ENCODE data around the gene LRG1. TPM values are rescaled to one million over a fixed set of nuclear protein-coding genes. Genes with fewer than 3 reads are reported as not detected.

The LRG1 gene
- total and polyA plus RNA-seq, 9 of the 15 experiments (the other 6 are each of a cell fraction or from before 2014, with no cell fraction given), result 1.5 to 11.9 (median 8.7) TPM

- DNase-seq (ENCODE audit: extremely low read depth in 1 of 4, low spot score in 3 of 4), result no peak
- ChIA-PET POLR2A (interaction anchor here (0.7 kb wide), 1 partner anchor 57 kb away, joined by 3 read pairs; no protein-coding TSS in a partner anchor), CTCF (ENCODE audit: low intra/inter-chr PET ratio) (no interaction called here)
- no peaks in the 10 kb centered on the region for H3K36me3 ChIP-seq (ENCODE audit: control insufficient read depth, insufficient read depth, low read length)
- H3K27ac ChIP-seq (ENCODE audit: extremely low read depth, low read depth, low read length), result no peak overlapping the region
- no peaks in the 10 kb centered on the region for H3K9me1 ChIP-seq (ENCODE audit: control insufficient read depth, insufficient read depth, low read length)
- peaks cover 28 to 62% of the 10 kb centered on the region in 2 experiments for H3K4me1 ChIP-seq (replicated peaks in 1 of 2; ENCODE audit: control insufficient read depth in 2 of 2, insufficient read depth in 2 of 2, low read length in 2 of 2)
- 42% methylated on average over 10 of the region's 11 CpGs for WGBS (ENCODE audit: insufficient coverage, low coverage, missing lambda C conversion rate)
- H3K9ac ChIP-seq (ENCODE audit: insufficient read depth in 1 of 2, low read depth in 2 of 2, low read length in 2 of 2), result no peak overlapping the region
- intact Hi-C loops (cut with micrococcal nuclease), result no loop called here
- no peak overlapping the region for H3K4me2 ChIP-seq (ENCODE audit: insufficient read depth, low read length)
- BruUV-seq (replicated peaks), result no TSS peak
- no peak for ATAC-seq
- no peak overlapping the region for H2AFZ ChIP-seq (ENCODE audit: low read depth, low read length)
- H3K4me3 ChIP-seq, result no peak overlapping the region
- no peaks in the 10 kb centered on the region for H3K79me2 ChIP-seq (ENCODE audit: control insufficient read depth, insufficient read depth, low read length)
- H3K27me3 ChIP-seq (ENCODE audit: control insufficient read depth in 2 of 2, insufficient read depth in 2 of 2, low read length in 2 of 2), result no peaks in the 10 kb centered on the region
- FAIRE-seq, result no peak
- in situ Hi-C loops (cut with MboI), result loop anchor here (5.0 to 10.0 kb wide), 2 partner anchors 59 to 216 kb away; partner anchors contain the start of genes FEM1A and TNFAIP8L1
- H3K9me3 ChIP-seq (replicated peaks; ENCODE audit: control insufficient read depth, insufficient read depth, low read depth, low read length), result no peaks in the 10 kb centered on the region
- H4K20me1 ChIP-seq (replicated peaks; ENCODE audit: control insufficient read depth, insufficient read depth, low read length), result peaks cover 4% of the 10 kb centered on the region
- TF ChIP-seq ZNF197 (CRISPR knock-in tag; IDR thresholded peaks at IDR 0.05; ENCODE audit: low read depth) (no peak), BRD9 (IDR thresholded peaks at IDR 0.05; ENCODE audit: low read depth, partially characterized antibody) (no peak), ZFP36 (IDR thresholded peaks at IDR 0.05; ENCODE audit: low read depth, low read length, partially characterized antibody) (peak; percentile 92), CTBP1 (IDR thresholded peaks at IDR 0.05; ENCODE audit: borderline replicate concordance) (peak; percentile 62; the same call in 1 of the 2 replicates), ZNF780A (CRISPR knock-in tag; IDR thresholded peaks at IDR 0.05) (no peak), TCFL5 (CRISPR knock-in tag; conservative IDR thresholded peaks at IDR 0.05) (no peak), ZBTB11 (CRISPR knock-in tag; IDR thresholded peaks at IDR 0.05) (no peak), SREBF2 (CRISPR knock-in tag; IDR thresholded peaks at IDR 0.05) (no peak), ZNF274 (IDR thresholded peaks at IDR 0.05; ENCODE audit: borderline replicate concordance, low read depth, low read length) (no peak), PPARD (CRISPR knock-in tag; IDR thresholded peaks at IDR 0.05) (no peak), HNRNPLL (IDR thresholded peaks at IDR 0.05; ENCODE audit: low read depth, low read length, poor library complexity, severe bottlenecking) (no peak), ZC3H8 (IDR thresholded peaks at IDR 0.05) (no peak), ZBTB34 (CRISPR knock-in tag; IDR thresholded peaks at IDR 0.05) (no peak)
- TF ChIP-seq, protein P1, sequence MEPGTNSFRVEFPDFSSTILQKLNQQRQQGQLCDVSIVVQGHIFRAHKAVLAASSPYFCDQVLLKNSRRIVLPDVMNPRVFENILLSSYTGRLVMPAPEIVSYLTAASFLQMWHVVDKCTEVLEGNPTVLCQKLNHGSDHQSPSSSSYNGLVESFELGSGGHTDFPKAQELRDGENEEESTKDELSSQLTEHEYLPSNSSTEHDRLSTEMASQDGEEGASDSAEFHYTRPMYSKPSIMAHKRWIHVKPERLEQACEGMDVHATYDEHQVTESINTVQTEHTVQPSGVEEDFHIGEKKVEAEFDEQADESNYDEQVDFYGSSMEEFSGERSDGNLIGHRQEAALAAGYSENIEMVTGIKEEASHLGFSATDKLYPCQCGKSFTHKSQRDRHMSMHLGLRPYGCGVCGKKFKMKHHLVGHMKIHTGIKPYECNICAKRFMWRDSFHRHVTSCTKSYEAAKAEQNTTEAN (CRISPR knock-in tag; IDR thresholded peaks at IDR 0.05), result no peak
Observed at GRCh38 chr19:4578552-4579248, 38.9 kb upstream of the LRG1 start.
